Keratinocyte (primary cell): ENCODE measurements around the gene CALHM5. TPM values are rescaled to one million over a fixed set of nuclear protein-coding genes. Genes with fewer than 3 reads are reported as not detected.

Source experiments
- DNase-seq: peaks from one replicate; pipeline ENCODE4 v3.0.0-alpha.2; 2011; ENCODE audit warnings: low read depth, missing footprints, low spot score
- FAIRE-seq: peaks from 2 replicates; lab custom pipeline; 2011; peaks lifted over from hg19 to GRCh38; lab: Jason Lieb, UNC
- H2AFZ ChIP-seq: 2 replicates; pipeline ENCODE4 v1.6.0; 2012; ENCODE audit warnings: low read length, control low read depth, inconsistent platforms; ENCODE audit not compliant: control insufficient read depth
- H3K27ac ChIP-seq: 2 replicates; pipeline ENCODE4 v1.5.1; 2011; ENCODE audit warnings: low read length; ENCODE audit not compliant: control insufficient read depth, insufficient read depth
- H3K27me3 ChIP-seq: 3 replicates; pipeline ENCODE4 v1.6.0; 2011; ENCODE audit warnings: low read length; ENCODE audit not compliant: control insufficient read depth, insufficient read depth; ENCODE audit errors: extremely low read depth
- H3K36me3 ChIP-seq, 2 experiments: 2 replicates in 1 of 2; 3 replicates in 1 of 2; pipeline ENCODE4 v1.5.1; 2011; ENCODE audit warnings: low read length in 2 of 2, mild to moderate bottlenecking in 1 of 2; ENCODE audit not compliant: control insufficient read depth in 2 of 2, insufficient read depth in 2 of 2; ENCODE audit errors: extremely low read depth in 1 of 2
- H3K4me1 ChIP-seq: 3 replicates; pipeline ENCODE4 v1.5.1; 2011; ENCODE audit warnings: low read length; ENCODE audit not compliant: control insufficient read depth, insufficient read depth; ENCODE audit errors: extremely low read depth
- H3K4me2 ChIP-seq: 3 replicates; pipeline ENCODE4 v1.6.0; 2011; ENCODE audit warnings: low read depth, low read length; ENCODE audit not compliant: control insufficient read depth, insufficient read depth; ENCODE audit errors: extremely low read depth
- H3K4me3 ChIP-seq, 3 experiments: fragments of 200-600 bp in 1 of 3; sonication (generic) in 1 of 3; 2 replicates in 2 of 3; 3 replicates in 1 of 3; pipeline ENCODE4 v1.5.1; 2011 to 2016; ENCODE audit warnings: low read length in 3 of 3, mild to moderate bottlenecking in 3 of 3, control low read depth in 2 of 3, inconsistent platforms in 1 of 3, low read depth in 1 of 3, mixed read lengths in 1 of 3, mixed run types in 1 of 3, moderate library complexity in 1 of 3; ENCODE audit not compliant: control insufficient read depth in 2 of 3, insufficient read depth in 2 of 3; ENCODE audit errors: extremely low read depth in 1 of 3
- H3K79me2 ChIP-seq: 2 replicates; pipeline ENCODE4 v1.6.0; 2012; ENCODE audit warnings: low read length; ENCODE audit not compliant: control insufficient read depth, insufficient read depth
- H3K9ac ChIP-seq: 3 replicates; pipeline ENCODE4 v1.6.0; 2011; ENCODE audit warnings: low read length; ENCODE audit not compliant: control insufficient read depth, insufficient read depth; ENCODE audit errors: extremely low read depth
- H3K9me1 ChIP-seq: 3 replicates; pipeline ENCODE4 v1.6.0; 2011; ENCODE audit warnings: low read length; ENCODE audit not compliant: control insufficient read depth, insufficient read depth; ENCODE audit errors: extremely low read depth
- H3K9me3 ChIP-seq: 2 replicates; pipeline ENCODE4 v1.5.1; 2012; ENCODE audit warnings: low read depth, low read length; ENCODE audit not compliant: control insufficient read depth
- H4K20me1 ChIP-seq: 3 replicates; pipeline ENCODE4 v1.6.0; 2011; ENCODE audit warnings: low read length; ENCODE audit not compliant: control insufficient read depth, insufficient read depth; ENCODE audit errors: extremely low read depth
- CTCF ChIP-seq, 3 experiments: IDR thresholded peaks in 1 of 3; conservative IDR thresholded peaks in 1 of 3; optimal IDR thresholded peaks in 1 of 3; 2 replicates in 2 of 3; 3 replicates in 1 of 3; pipeline versions ENCODE3 to v1.5.1; 2011; ENCODE audit warnings: low read length in 3 of 3, mild to moderate bottlenecking in 3 of 3, moderate library complexity in 2 of 3, control low read depth in 1 of 3, inconsistent platforms in 1 of 3; ENCODE audit not compliant: insufficient read depth in 2 of 3; ENCODE audit errors: extremely low read depth in 1 of 3
- EZH2 ChIP-seq: IDR thresholded peaks from one replicate; pipeline ENCODE4 v1.6.1; 2012; ENCODE audit warnings: inconsistent platforms, mild to moderate bottlenecking, low read length, moderate library complexity
- dilution Hi-C: fragments of 300-500 bp; cut with MboI; formaldehyde crosslinking; loops from one replicate; pipeline ENCODE4 v1.7.0; 2020; ENCODE audit warnings: low sequenced_read_pairs; ENCODE audit not compliant: extremely low pct_ligation_motif_present
- polyA plus RNA-seq, 5 experiments: library from polyadenylated mRNA; depleted of rRNA in 3 of 5; stranded (reverse) in 3 of 5; stranded (forward) in 1 of 5; unstranded in 1 of 5; fragments of >200 nt; gene quantifications; 1 replicate in 1 of 5; 2 replicates in 3 of 5; 3 replicates in 1 of 5; pipeline versions ENCODE4 v1.2.1 to v1.2.3, GENCODE V29; 2011 to 2012; ENCODE audit warnings: missing spikeins in 2 of 5, low read depth in 1 of 5, low replicate concordance in 1 of 5

Gene CALHM5
- polyA plus RNA-seq, 1 donor (not counting 4 experiments of a cell fraction or from before 2014, with no cell fraction given) = 0.80 TPM

DNA sequence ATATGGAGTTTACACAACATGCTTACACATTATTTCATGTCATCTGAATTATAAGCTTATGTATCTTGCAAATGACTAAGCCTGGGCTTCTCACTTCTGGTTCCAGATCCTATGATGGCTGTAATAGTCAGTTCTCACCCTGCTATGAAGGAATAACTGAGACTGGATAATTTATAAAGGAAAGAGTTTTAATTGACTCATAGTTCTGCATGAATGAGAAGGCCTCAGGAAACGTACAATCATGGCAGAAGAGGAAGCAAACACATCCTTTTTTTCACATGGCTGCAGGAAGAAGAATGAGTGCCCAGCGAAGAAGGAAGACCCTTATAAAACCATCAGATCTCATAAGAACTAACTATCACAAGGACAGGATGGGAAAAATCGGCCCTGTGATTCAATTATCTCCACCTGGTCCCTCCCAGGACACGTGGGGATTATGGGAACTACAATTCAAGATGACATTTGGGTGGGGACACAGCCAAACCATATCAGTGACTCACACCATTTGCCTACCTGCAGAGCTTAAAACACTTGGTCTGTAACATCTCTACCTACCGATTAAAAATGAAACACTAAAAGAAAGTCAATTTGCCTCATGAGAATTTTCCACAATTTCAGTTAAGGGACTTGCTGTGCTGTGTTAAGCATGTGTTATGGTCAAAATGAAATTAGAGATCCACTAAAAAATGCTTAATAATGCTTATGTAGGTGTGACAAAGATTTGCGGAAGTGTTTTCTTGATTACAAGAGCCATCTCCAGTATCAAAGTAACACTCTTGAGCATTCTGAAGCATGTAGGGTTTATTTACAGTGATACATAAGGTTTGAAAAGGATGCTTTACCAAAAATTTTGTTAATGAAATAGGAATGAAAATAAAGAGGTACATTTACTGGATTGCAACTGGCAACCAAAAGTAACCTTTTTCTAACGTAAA is 57.6 kb downstream of the CALHM5 start:
- no peak overlapping the region for H3K27ac ChIP-seq

GRCh38 chr6:116570856-116571682 is 59.6 kb downstream of the CALHM5 start, which contains the start of gene RWDD1:
Gene RWDD1 (plus strand): TSS chr6:116571504. CDS start chr6:116571583, 79 bp downstream.
- Histone ChIP-seq H3K4me2 (peak within 1 kb of the TSS; percentile 97), H4K20me1 (peaks cover 3% of the 10 kb centered on the region), H3K9me1 (no peaks in the 10 kb centered on the region), H2AFZ (peak within 1 kb of the TSS; percentile 99), H3K27ac (peak within 1 kb of the TSS; percentile 94), H3K79me2 (peaks cover 54% of the 10 kb centered on the region), H3K9me3 (no peaks in the 10 kb centered on the region), H3K36me3 (peaks cover 2 to 3% of the 10 kb centered on the region in 2 experiments), H3K9ac (peak within 1 kb of the TSS; percentile 97), H3K27me3 (no peaks in the 10 kb centered on the region), H3K4me3 (peak within 1 kb of the TSS; percentile 86 to 100 (median 98)), H3K4me1 (peaks cover 16% of the 10 kb centered on the region)
- DNase-seq = peak; percentile 87
- TF ChIP-seq CTCF (optimal IDR thresholded peaks at IDR 0.05 in 1 of 3, IDR thresholded peaks at IDR 0.05 in 1 of 3, conservative IDR thresholded peaks at IDR 0.05 in 1 of 3; ENCODE audit: extremely low read depth in 1 of 3, insufficient read depth in 2 of 3, low read length in 3 of 3) = peak in 1 of 3 experiments; percentile 12
- TF ChIP-seq EZH2 = no peak
- dilution Hi-C loops = no loop called here
- FAIRE-seq = no peak

More for the DNA sequence above, 57.6 kb downstream of the CALHM5 start:
- no peak for TF ChIP-seq CTCF (optimal IDR thresholded peaks at IDR 0.05 in 1 of 3, IDR thresholded peaks at IDR 0.05 in 1 of 3, conservative IDR thresholded peaks at IDR 0.05 in 1 of 3; ENCODE audit: extremely low read depth in 1 of 3, insufficient read depth in 2 of 3, low read length in 3 of 3)
- TF ChIP-seq EZH2 = no peak
- no peaks in the 10 kb centered on the region for H3K27me3 ChIP-seq
- no peak overlapping the region for H2AFZ ChIP-seq
- no peak for FAIRE-seq
- dilution Hi-C loops = no loop called here
- H3K9me1 ChIP-seq = no peaks in the 10 kb centered on the region
- H3K4me3 ChIP-seq = no peak overlapping the region
- peaks cover 35% of the 10 kb centered on the region for H3K79me2 ChIP-seq
- H3K9me3 ChIP-seq = no peaks in the 10 kb centered on the region
- no peak overlapping the region for H3K4me2 ChIP-seq
- peaks cover 3% of the 10 kb centered on the region for H4K20me1 ChIP-seq
- no peaks in the 10 kb centered on the region for H3K36me3 ChIP-seq
- H3K9ac ChIP-seq = no peak overlapping the region
- no peak for DNase-seq
- peaks cover 20% of the 10 kb centered on the region for H3K4me1 ChIP-seq
